Stomach (tissue), 9 donors: ENCODE data around the gene KCNE4. TPM values are rescaled to one million over a fixed set of nuclear protein-coding genes. Genes with fewer than 3 reads are reported as not detected.
A peak's percentile ranks its signal among the peaks of the same experiment; 100 is the strongest.

ENCODE experiments used
- DNase-seq, 2 donors: peaks; one replicate each; pipeline versions ENCODE4 v3.0.0 to v3.0.0-alpha.2; 2013 to 2019
- H3K27ac ChIP-seq, 5 donors: fragments of 200-600 bp in 4 of 5; sonication (generic) in 4 of 5; one replicate each; pipeline ENCODE4 v1.5.1; 2013 to 2019; ENCODE audit warnings: mild to moderate bottlenecking in 1 of 5, moderate library complexity in 1 of 5
- H3K27me3 ChIP-seq, 3 donors: fragments of 200-600 bp; sonication (generic); one replicate each; pipeline ENCODE4 v1.5.1; 2017 to 2019; ENCODE audit warnings: mixed run types in 1 of 3
- H3K36me3 ChIP-seq, 4 donors: fragments of 200-600 bp; sonication (generic); 1 replicate in 3 of 4; 2 replicates in 1 of 4; pipeline ENCODE4 v1.5.1; 2016 to 2019
- H3K4me1 ChIP-seq, 4 donors: fragments of 200-600 bp; sonication (generic); one replicate each; pipeline ENCODE4 v1.5.1; 2016 to 2019
- H3K4me3 ChIP-seq, 4 donors: fragments of 200-600 bp; sonication (generic) in 3 of 4; one replicate each; pipeline ENCODE4 v1.5.1; 2016 to 2019; ENCODE audit warnings: mild to moderate bottlenecking in 1 of 4
- H3K9me3 ChIP-seq, 4 donors: fragments of 200-600 bp; sonication (generic); one replicate each; pipeline ENCODE4 v1.5.1; 2016 to 2019
- CTCF ChIP-seq, 7 experiments: fragments of 450-650 bp in 4 of 7; fragments of 200-600 bp in 3 of 7; sonication (generic) in 3 of 7; IDR thresholded peaks; one replicate each; pipeline ENCODE4 v1.5.1; 2016 to 2019; ENCODE audit warnings: antibody characterized with exemption in 7 of 7, control low read depth in 2 of 7, mild to moderate bottlenecking in 1 of 7
- EP300 ChIP-seq: sonication (generic); formaldehyde crosslinking; IDR thresholded peaks from one replicate; pipeline ENCODE4 v1.6.1; 2017; ENCODE audit warnings: antibody characterized with exemption
- POLR2A ChIP-seq, 4 donors: fragments of 450-650 bp; IDR thresholded peaks; one replicate each; pipeline ENCODE4 v1.6.1; 2016; ENCODE audit warnings: antibody characterized with exemption in 4 of 4, control low read depth in 2 of 4, mild to moderate bottlenecking in 1 of 4, moderate library complexity in 1 of 4
- POLR2AphosphoS5 ChIP-seq, 3 donors: sonication (generic); formaldehyde crosslinking; IDR thresholded peaks; one replicate each; pipeline ENCODE4 v1.6.1; 2016; ENCODE audit warnings: antibody characterized with exemption in 3 of 3
- WGBS, 5 donors: extraction: QIAGEN DNeasy Blood & Tissue Kit in 3 of 5; methylation state at CpG; one replicate each; pipeline versions ENCODE4 v1.1.5 to v1.1.7; 2013 to 2018; 5-methylcytosine and 5-hydroxymethylcytosine counted together
- intact Hi-C: fragments of 100-400 bp; cut with DNase I; formaldehyde crosslinking; loops from one replicate; pipeline ENCODE4 v1.15.1; 2023; ENCODE audit warnings: low total_unique reads
- polyA plus RNA-seq, 3 donors: library from polyadenylated mRNA; stranded (reverse); fragments of 200-250 nt; gene quantifications; one replicate each; pipeline ENCODE4 v1.2.3, GENCODE V29; 2013
- total RNA-seq, 5 donors: library from RNA; depleted of rRNA; stranded (reverse); fragments of >200 nt; gene quantifications; one replicate each; pipeline versions ENCODE4 v1.1.0 to v1.2.3, GENCODE V29; 2014 to 2016
- donor health status: healthy with polysubstance abuse.
- donor health status: Bipolar disorder and iron deficiency.
- donor health status: healthy.

The KCNE4 gene
- total and polyA plus RNA-seq, 8 donors: 0.58 to 16.3 (median 2.9) TPM; not detected in 1

GRCh38 chr2:223008162-223008561 lies 43.8 kb upstream of the KCNE4 start:
- TF ChIP-seq CTCF (IDR thresholded peaks at IDR 0.05): no peak
- no peak for TF ChIP-seq POLR2AphosphoS5 (IDR thresholded peaks at IDR 0.05)
- TF ChIP-seq POLR2A (IDR thresholded peaks at IDR 0.05): no peak
- no peak for TF ChIP-seq EP300
- H3K9me3 ChIP-seq: no peaks in the 10 kb centered on the region
- intact Hi-C loops: no loop called here
- peak overlapping the region in 1 of 5 donors; percentile 32 for H3K27ac ChIP-seq
- H3K4me1 ChIP-seq: no peaks in the 10 kb centered on the region
- H3K27me3 ChIP-seq: no peaks in the 10 kb centered on the region
- no peak for DNase-seq
- 56 to 63% (median 59%) methylated on average over 6 of the region's 6 CpGs for WGBS, 5 donors
- no peaks in the 10 kb centered on the region for H3K36me3 ChIP-seq
- no peak overlapping the region for H3K4me3 ChIP-seq

DNA sequence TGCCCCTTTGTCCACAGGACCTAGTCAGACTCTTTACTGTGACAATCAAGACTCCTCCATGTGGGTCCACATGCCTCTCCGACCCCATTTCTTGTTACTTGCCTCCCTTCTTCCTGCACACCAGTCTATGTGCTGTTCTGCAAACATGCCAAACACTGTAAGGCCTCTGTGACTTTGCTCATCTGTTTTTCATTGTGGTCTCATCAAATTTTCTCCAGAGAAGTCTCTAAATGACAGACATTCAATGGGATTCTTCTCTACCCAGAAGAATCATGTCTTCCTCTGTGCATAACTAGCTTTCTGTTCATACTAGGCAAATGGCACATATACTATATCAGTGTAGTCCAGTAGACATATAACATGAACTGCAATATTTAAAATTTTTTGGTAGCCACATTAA lies 43.0 kb upstream of the KCNE4 start:
- Histone ChIP-seq H3K4me3 (no peak overlapping the region), H3K27ac (no peak overlapping the region), H3K4me1 (no peaks in the 10 kb centered on the region), H3K27me3 (no peaks in the 10 kb centered on the region), H3K9me3 (no peaks in the 10 kb centered on the region), H3K36me3 (no peaks in the 10 kb centered on the region)
- intact Hi-C loops: no loop called here
- no peak for TF ChIP-seq POLR2AphosphoS5 (IDR thresholded peaks at IDR 0.05)
- TF ChIP-seq CTCF (IDR thresholded peaks at IDR 0.05): no peak
- TF ChIP-seq EP300: no peak
- no peak for TF ChIP-seq POLR2A (IDR thresholded peaks at IDR 0.05)
- 76 to 93% (median 88%) methylated on average over 1 of the region's 1 CpG for WGBS, 5 donors
- DNase-seq: no peak

GRCh38 chr2:223010641-223011040 lies 41.3 kb upstream of the KCNE4 start:
- H3K36me3 ChIP-seq: no peaks in the 10 kb centered on the region
- H3K9me3 ChIP-seq: no peaks in the 10 kb centered on the region
- H3K4me1 ChIP-seq: no peaks in the 10 kb centered on the region
- no peak overlapping the region for H3K27ac ChIP-seq
- intact Hi-C loops: no loop called here
- TF ChIP-seq POLR2AphosphoS5 (IDR thresholded peaks at IDR 0.05) (no peak), POLR2A (IDR thresholded peaks at IDR 0.05) (no peak), CTCF (IDR thresholded peaks at IDR 0.05) (no peak), EP300 (no peak)
- no peak for DNase-seq
- H3K4me3 ChIP-seq: no peak overlapping the region
- WGBS, 5 donors: 92 to 96% (median 94%) methylated on average over 3 of the region's 3 CpGs
- no peaks in the 10 kb centered on the region for H3K27me3 ChIP-seq

- no peak overlapping the region for H3K27ac ChIP-seq
- intact Hi-C loops: no loop called here
- WGBS, 5 donors: 68 to 81% (median 77%) methylated on average over 6 of the region's 6 CpGs
Observed at GRCh38 chr2:223012291-223012690, 39.7 kb upstream of the KCNE4 start.

More at GRCh38 chr2:223012291-223012690, 39.7 kb upstream of the KCNE4 start:
- DNase-seq: no peak
- Histone ChIP-seq H3K4me3 (no peak overlapping the region), H3K9me3 (no peaks in the 10 kb centered on the region), H3K36me3 (no peaks in the 10 kb centered on the region), H3K27me3 (no peaks in the 10 kb centered on the region), H3K4me1 (no peaks in the 10 kb centered on the region)
- TF ChIP-seq POLR2AphosphoS5 (IDR thresholded peaks at IDR 0.05) (no peak), POLR2A (IDR thresholded peaks at IDR 0.05) (no peak), CTCF (IDR thresholded peaks at IDR 0.05) (no peak), EP300 (no peak)
